Progenitor cell of endocrine pancreas (in vitro differentiated cells): ENCODE results near the gene SLC22A31. TPM values are rescaled to one million over a fixed set of nuclear protein-coding genes. Genes with fewer than 3 reads are reported as not detected.

Source experiments
- DNase-seq: peaks from one replicate; pipeline ENCODE4 v3.0.0; 2021; ENCODE audit warnings: low spot score; ENCODE audit not compliant: unreplicated experiment
- H3K27ac Mint-ChIP-seq: 2 replicates; pipeline ENCODE4 v1.8.0; 2021; ENCODE audit warnings: mild to moderate bottlenecking, moderate library complexity, mixed read lengths
- H3K27me3 Mint-ChIP-seq: 2 replicates; pipeline ENCODE4 v1.8.0; 2021; ENCODE audit warnings: mixed read lengths
- H3K36me3 Mint-ChIP-seq: 2 replicates; pipeline ENCODE4 v1.8.0; 2022; ENCODE audit warnings: mixed read lengths; ENCODE audit not compliant: insufficient read depth
- H3K4me1 Mint-ChIP-seq: 2 replicates; pipeline ENCODE4 v1.8.0; 2021; ENCODE audit warnings: low read depth, mixed read lengths
- H3K4me3 Mint-ChIP-seq: 2 replicates; pipeline ENCODE4 v1.8.0; 2021; ENCODE audit warnings: low read depth, mild to moderate bottlenecking, moderate library complexity, mixed read lengths
- H3K9me3 Mint-ChIP-seq: 2 replicates; pipeline ENCODE4 v1.8.0; 2021; ENCODE audit warnings: low read depth, mixed read lengths
- CTCF ChIP-seq: fragments of 200-600 bp; sonication (generic); IDR thresholded peaks from one replicate; pipeline ENCODE4 v1.5.0; 2021; ENCODE audit warnings: antibody characterized with exemption, mild to moderate bottlenecking; ENCODE audit not compliant: unreplicated experiment
- total RNA-seq: library from RNA; stranded (reverse); gene quantifications from 2 replicates; pipeline ENCODE4 v1.2.1, GENCODE V29; 2021

Gene SLC22A31
- total RNA-seq, 1 donor from 2014 or later = 6.9 TPM

GRCh38 chr16:89179148-89179484 is 21.2 kb downstream of the SLC22A31 start:
- Mint-ChIP-seq H3K27me3 (peaks cover 18% of the 10 kb centered on the region), H3K27ac (no peak overlapping the region), H3K9me3 (no peaks in the 10 kb centered on the region), H3K4me1 (no peaks in the 10 kb centered on the region), H3K4me3 (no peak overlapping the region), H3K36me3 (no peaks in the 10 kb centered on the region)
- no peak for DNase-seq
- no peak for TF ChIP-seq CTCF

GRCh38 chr16:89178453-89179147 is 21.7 kb downstream of the SLC22A31 start:
- no peak overlapping the region for H3K4me3 Mint-ChIP-seq
- H3K27ac Mint-ChIP-seq = no peak overlapping the region
- DNase-seq = no peak
- H3K9me3 Mint-ChIP-seq = no peaks in the 10 kb centered on the region
- no peaks in the 10 kb centered on the region for H3K4me1 Mint-ChIP-seq
- TF ChIP-seq CTCF = no peak
- H3K27me3 Mint-ChIP-seq = peaks cover 19% of the 10 kb centered on the region
- H3K36me3 Mint-ChIP-seq = no peaks in the 10 kb centered on the region

GRCh38 chr16:89177501-89177900 is 22.8 kb downstream of the SLC22A31 start:
- Mint-ChIP-seq H3K27me3 (peaks cover 14% of the 10 kb centered on the region), H3K4me3 (no peak overlapping the region), H3K36me3 (no peaks in the 10 kb centered on the region), H3K4me1 (no peaks in the 10 kb centered on the region), H3K27ac (no peak overlapping the region), H3K9me3 (no peaks in the 10 kb centered on the region)
- TF ChIP-seq CTCF = no peak
- DNase-seq = no peak

GRCh38 chr16:89176717-89177116 is 23.6 kb downstream of the SLC22A31 start:
- Mint-ChIP-seq H3K4me3 (no peak overlapping the region), H3K27me3 (peaks cover 14% of the 10 kb centered on the region), H3K9me3 (no peaks in the 10 kb centered on the region), H3K36me3 (no peaks in the 10 kb centered on the region), H3K4me1 (no peaks in the 10 kb centered on the region), H3K27ac (no peak overlapping the region)
- DNase-seq = no peak
- no peak for TF ChIP-seq CTCF

GRCh38 chr16:89176147-89176690 is 24.1 kb downstream of the SLC22A31 start:
- H3K27ac Mint-ChIP-seq = no peak overlapping the region
- H3K4me3 Mint-ChIP-seq = no peak overlapping the region
- H3K36me3 Mint-ChIP-seq = no peaks in the 10 kb centered on the region
- no peaks in the 10 kb centered on the region for H3K9me3 Mint-ChIP-seq
- H3K27me3 Mint-ChIP-seq = peaks cover 14% of the 10 kb centered on the region
- no peak for DNase-seq
- no peak for TF ChIP-seq CTCF
- no peaks in the 10 kb centered on the region for H3K4me1 Mint-ChIP-seq
